A673 (cell line): ENCODE data around the gene IL20. TPM values are rescaled to one million over a fixed set of nuclear protein-coding genes. Genes with fewer than 3 reads are reported as not detected.

ENCODE experiments used
- BruUV-seq: library from RNA; stranded (reverse); fragments of 400-500 nt; replicated peaks from 2 replicates; lab custom pipeline; 2021; lab: Mats Ljungman, UMichigan
- CTCF ChIA-PET: fragments of 300-600 bp; sonication (Branson Sonifier 250); formaldehyde crosslinking; loops from one replicate; lab custom pipeline; 2022; ENCODE audit warnings: antibody characterized with exemption; lab: Charles Lee
- POLR2A ChIA-PET: fragments of 300-600 bp; sonication (Branson Sonifier 250); formaldehyde crosslinking; loops from one replicate; lab custom pipeline; 2022; ENCODE audit warnings: antibody characterized with exemption; ENCODE audit not compliant: low non-redundant PET; lab: Charles Lee
- DNase-seq: peaks from one replicate; pipeline ENCODE4 v3.0.0-alpha.2; 2015; ENCODE audit warnings: low spot score
- H3K27ac ChIP-seq: fragments of 200-600 bp; sonication (generic); 2 replicates; pipeline ENCODE4 v1.5.1; 2016; ENCODE audit warnings: mixed run types, low read depth, mild to moderate bottlenecking, mixed read lengths, antibody characterized with exemption, low read length; ENCODE audit not compliant: poor library complexity, severe bottlenecking
- H3K27me3 ChIP-seq: fragments of 200-600 bp; sonication (generic); replicated peaks from 2 replicates; pipeline ENCODE4 v1.6.1; 2017; ENCODE audit warnings: mixed run types, low read depth, mild to moderate bottlenecking, mixed read lengths, antibody characterized with exemption, low read length; ENCODE audit not compliant: insufficient read depth, poor library complexity
- H3K36me3 ChIP-seq: fragments of 200-600 bp; sonication (generic); 2 replicates; pipeline ENCODE4 v1.6.1; 2016; ENCODE audit warnings: mixed run types, mild to moderate bottlenecking, mixed read lengths, antibody characterized with exemption, low read length; ENCODE audit not compliant: insufficient read depth, poor library complexity, severe bottlenecking
- H3K4me1 ChIP-seq: fragments of 200-600 bp; sonication (generic); 2 replicates; pipeline ENCODE4 v1.6.1; 2017; ENCODE audit warnings: mixed run types, mild to moderate bottlenecking, mixed read lengths, antibody characterized with exemption, low read length; ENCODE audit not compliant: insufficient read depth, poor library complexity, severe bottlenecking
- H3K4me3 ChIP-seq: fragments of 200-600 bp; sonication (generic); 2 replicates; pipeline ENCODE4 v1.5.1; 2016; ENCODE audit warnings: low read depth, mixed run types, mild to moderate bottlenecking, mixed read lengths, low read length; ENCODE audit not compliant: poor library complexity, severe bottlenecking
- H3K9me3 ChIP-seq: fragments of 200-600 bp; sonication (generic); 2 replicates; pipeline ENCODE4 v1.6.1; 2016; ENCODE audit warnings: mixed run types, low read depth, mild to moderate bottlenecking, mixed read lengths, antibody characterized with exemption, low read length; ENCODE audit not compliant: poor library complexity, severe bottlenecking
- EZH2 ChIP-seq: fragments of 200-600 bp; sonication (generic); IDR thresholded peaks from 2 replicates; pipeline ENCODE4 v1.6.1; 2017; ENCODE audit warnings: borderline replicate concordance, low read depth, mild to moderate bottlenecking, mixed read lengths, antibody characterized with exemption, low read length; ENCODE audit not compliant: poor library complexity, severe bottlenecking
- intact Hi-C: fragments of 100-400 bp; cut with micrococcal nuclease; formaldehyde crosslinking; loops from one replicate; pipeline ENCODE4 v1.10.0; 2022; ENCODE audit not compliant: unreplicated experiment
- total RNA-seq: library from RNA; stranded (reverse); gene quantifications from 2 replicates; pipeline ENCODE4 v1.2.3, GENCODE V29; 2021
- TF ChIP-seq, protein P1 (sequence below): fragments of 300-800, 200-600 bp; sonication (generic); conservative IDR thresholded peaks from 2 replicates; pipeline ENCODE4 v1.5.1; 2017; ENCODE audit warnings: low read depth, mild to moderate bottlenecking, antibody characterized with exemption, low read length, moderate library complexity, mixed read lengths

IL20 gene
- total RNA-seq, 1 experiment from 2014 or later: not detected

DNA sequence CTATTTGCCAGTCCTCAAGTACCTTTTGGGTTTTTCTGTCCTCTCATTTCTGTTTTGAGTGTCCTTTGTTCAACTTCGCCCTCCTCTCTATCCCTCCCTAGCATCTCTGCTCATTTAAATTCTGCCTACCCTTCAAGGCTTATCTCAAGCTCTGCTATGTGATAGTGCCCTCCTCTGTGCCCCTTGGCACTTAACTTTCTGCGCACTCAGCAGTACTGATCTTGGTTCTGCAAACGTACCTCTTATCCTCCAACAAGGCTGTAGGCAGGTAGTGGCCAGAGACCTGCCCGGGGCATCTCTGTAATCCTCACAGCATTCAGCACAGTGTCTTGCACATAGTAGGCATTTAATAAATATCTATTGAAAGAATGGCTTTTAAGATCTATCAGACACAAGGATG, 5.3 kb upstream of the IL20 start:
- POLR2A ChIA-PET: no interaction called here
- no peak for DNase-seq
- H3K36me3 ChIP-seq: no peaks in the 10 kb centered on the region
- intact Hi-C loops: loop anchor here (5.0 kb wide), 1 partner anchor 217 kb away; no protein-coding TSS in a partner anchor
- H3K4me1 ChIP-seq: no peaks in the 10 kb centered on the region
- no TSS peak for BruUV-seq
- TF ChIP-seq, protein P1, sequence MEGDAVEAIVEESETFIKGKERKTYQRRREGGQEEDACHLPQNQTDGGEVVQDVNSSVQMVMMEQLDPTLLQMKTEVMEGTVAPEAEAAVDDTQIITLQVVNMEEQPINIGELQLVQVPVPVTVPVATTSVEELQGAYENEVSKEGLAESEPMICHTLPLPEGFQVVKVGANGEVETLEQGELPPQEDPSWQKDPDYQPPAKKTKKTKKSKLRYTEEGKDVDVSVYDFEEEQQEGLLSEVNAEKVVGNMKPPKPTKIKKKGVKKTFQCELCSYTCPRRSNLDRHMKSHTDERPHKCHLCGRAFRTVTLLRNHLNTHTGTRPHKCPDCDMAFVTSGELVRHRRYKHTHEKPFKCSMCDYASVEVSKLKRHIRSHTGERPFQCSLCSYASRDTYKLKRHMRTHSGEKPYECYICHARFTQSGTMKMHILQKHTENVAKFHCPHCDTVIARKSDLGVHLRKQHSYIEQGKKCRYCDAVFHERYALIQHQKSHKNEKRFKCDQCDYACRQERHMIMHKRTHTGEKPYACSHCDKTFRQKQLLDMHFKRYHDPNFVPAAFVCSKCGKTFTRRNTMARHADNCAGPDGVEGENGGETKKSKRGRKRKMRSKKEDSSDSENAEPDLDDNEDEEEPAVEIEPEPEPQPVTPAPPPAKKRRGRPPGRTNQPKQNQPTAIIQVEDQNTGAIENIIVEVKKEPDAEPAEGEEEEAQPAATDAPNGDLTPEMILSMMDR: no peak
- TF ChIP-seq EZH2: no peak
- no peaks in the 10 kb centered on the region for H3K9me3 ChIP-seq
- peaks cover 44% of the 10 kb centered on the region for H3K27me3 ChIP-seq
- no peak overlapping the region for H3K27ac ChIP-seq
- no peak overlapping the region for H3K4me3 ChIP-seq
- CTCF ChIA-PET: no interaction called here

DNA sequence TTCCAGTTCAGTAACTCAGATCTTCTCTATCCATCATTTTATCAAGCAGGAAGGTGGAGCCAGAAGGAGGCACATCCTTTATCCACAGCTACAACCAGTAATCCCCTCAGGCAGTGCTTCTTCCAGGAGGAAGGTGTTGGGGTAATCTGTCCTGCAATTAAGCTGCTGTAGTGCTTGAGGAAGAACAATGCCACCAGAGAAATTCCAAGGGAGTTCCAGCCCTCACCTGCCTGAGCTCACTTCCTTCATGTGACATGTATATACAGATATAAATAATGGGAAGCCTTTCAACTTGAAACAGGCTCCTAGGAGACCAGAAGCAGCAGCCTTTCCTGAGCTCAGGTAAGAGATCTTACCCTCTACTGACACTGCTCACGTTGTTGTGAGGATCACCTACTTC, 2.2 kb upstream of the IL20 start:
- Histone ChIP-seq H3K36me3 (no peaks in the 10 kb centered on the region), H3K4me3 (no peak overlapping the region), H3K9me3 (no peaks in the 10 kb centered on the region), H3K4me1 (no peaks in the 10 kb centered on the region), H3K27me3 (peaks cover 51% of the 10 kb centered on the region), H3K27ac (no peak overlapping the region)
- DNase-seq: no peak
- TF ChIP-seq EZH2: no peak
- TF ChIP-seq, protein P1: no peak
- ChIA-PET CTCF (interaction anchor here (1.1 kb wide), 1 partner anchor 49 kb away, joined by 3 read pairs; no protein-coding TSS in a partner anchor), POLR2A (no interaction called here)
- intact Hi-C loops: loop anchor here (5.0 kb wide), 1 partner anchor 214 kb away; no protein-coding TSS in a partner anchor
- BruUV-seq: no TSS peak

DNA sequence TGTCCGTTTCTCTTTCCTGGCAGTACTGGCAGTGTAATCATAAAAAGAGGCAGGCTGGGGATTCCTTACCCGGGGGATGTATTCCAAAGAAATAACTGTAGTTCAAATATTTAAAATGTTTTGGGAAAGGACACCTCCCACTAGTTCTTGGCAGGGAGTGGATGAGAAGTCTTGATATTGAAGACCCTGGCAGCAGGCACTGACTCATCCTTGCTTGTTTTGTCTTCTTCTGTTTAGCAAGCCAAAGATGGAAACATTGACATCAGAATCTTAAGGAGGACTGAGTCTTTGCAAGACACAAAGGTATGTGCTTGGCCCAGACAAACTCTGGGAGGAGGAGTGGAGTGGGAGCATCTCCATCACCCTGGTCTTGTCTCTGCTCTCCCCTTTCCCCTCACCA, 639 bp downstream of the IL20 start:
- ChIA-PET POLR2A (no interaction called here), CTCF (interaction anchor here (0.7 kb wide), 1 partner anchor 15 kb away, joined by 3 read pairs; no protein-coding TSS in a partner anchor)
- intact Hi-C loops: no loop called here
- Histone ChIP-seq H3K4me3 (no peak overlapping the region), H3K9me3 (no peaks in the 10 kb centered on the region), H3K36me3 (no peaks in the 10 kb centered on the region), H3K27ac (no peak overlapping the region), H3K4me1 (no peaks in the 10 kb centered on the region), H3K27me3 (peaks cover 38% of the 10 kb centered on the region)
- no peak for DNase-seq
- no TSS peak for BruUV-seq
- TF ChIP-seq EZH2: no peak
- TF ChIP-seq, protein P1: no peak
